Measurements from ENCODE around the gene PRRT4.

Gene PRRT4

DNA sequence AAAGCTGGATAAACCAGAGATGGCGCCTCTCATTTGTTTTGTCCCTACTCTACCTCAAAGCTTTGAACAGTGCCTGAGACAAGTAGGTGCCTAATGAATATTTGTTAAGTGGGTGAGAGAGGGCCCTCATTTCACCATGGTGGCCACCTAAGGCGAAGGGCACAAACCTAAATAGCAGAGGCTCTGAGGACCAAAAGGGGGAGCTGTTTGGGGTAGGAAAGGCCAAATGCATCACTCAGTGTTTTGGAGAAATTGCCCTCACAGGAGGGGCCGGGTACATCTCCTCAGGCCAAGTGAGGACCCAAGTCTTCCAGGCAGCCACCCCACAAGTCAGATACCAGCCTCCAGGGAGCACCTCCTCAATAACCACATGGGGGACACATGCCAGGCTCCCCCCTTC is 34.3 kb upstream of the PRRT4 start:
- DNase-seq (ENCODE audit: low spot score): no peak

DNA sequence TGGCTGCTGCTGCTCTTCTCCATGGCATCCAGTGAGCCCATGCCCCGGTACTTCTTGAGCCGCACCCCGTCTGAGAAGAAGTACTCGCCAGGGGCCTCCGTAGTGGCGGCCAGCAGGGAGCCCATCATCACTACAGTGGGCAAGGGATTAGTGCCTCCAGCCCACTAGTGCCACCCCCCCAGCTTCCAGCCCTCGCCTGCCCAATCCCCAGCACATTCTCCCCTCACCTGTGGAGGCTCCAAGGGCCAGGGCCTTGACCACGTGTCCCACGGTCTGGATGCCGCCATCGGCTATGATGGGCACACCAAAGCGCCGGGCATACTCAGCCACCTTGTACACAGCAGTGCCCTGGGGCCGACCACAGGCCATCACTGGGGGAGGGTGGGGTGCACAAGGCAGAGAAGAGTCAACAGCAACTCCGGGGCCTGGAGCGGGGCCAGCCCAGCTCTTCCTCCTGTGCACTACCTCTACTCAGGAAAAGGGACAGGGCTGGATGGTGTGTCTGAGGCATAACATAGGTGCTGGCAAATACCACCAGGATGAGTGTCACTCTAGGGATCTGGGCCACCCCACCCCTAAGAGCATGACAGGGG is 33.5 kb upstream of the PRRT4 start:
- DNase-seq (ENCODE audit: low spot score): no peak

DNA sequence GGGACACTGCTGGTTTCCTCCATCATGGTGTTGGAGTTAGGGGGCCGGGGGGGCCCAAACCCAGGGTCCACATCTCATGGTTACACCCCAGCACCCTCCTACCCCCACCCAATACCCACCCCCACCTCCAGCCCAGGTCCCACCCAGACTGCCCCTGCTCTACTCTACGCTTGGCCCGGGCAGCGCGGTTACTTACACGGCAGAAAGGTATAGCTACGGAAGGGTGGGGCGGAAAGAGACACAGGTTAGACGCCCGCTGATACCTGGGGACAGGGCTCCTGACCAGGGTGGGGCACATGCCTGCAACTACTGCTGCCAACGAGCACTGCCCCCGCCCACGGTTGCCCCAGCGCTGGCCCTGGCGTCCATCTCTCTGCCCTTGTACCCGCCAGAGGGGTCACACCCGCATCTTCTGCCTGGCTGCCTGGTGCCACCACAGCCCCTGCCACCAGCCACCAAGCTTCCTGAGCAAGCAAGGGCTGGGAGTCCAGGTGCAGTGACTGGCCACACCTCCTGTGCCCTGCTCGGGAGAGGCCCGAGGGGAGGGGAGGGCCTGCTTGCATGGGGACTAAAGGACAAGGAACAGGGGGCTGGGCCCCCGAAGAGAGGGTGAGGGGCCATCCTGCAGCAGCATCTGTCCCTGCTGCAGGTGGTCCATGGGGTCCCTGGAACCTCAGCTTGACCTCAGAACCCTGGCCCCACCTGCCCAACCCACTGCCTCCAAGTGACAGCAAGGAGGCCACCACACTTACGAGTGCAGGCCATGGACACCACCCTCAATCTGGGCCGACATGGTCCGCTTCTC is 32.2 kb upstream of the PRRT4 start:
- no peak for DNase-seq (ENCODE audit: low spot score)

GRCh38 chr7:128392446-128393327 is 31.2 kb upstream of the PRRT4 start:
- DNase-seq (ENCODE audit: low spot score): no peak

DNA sequence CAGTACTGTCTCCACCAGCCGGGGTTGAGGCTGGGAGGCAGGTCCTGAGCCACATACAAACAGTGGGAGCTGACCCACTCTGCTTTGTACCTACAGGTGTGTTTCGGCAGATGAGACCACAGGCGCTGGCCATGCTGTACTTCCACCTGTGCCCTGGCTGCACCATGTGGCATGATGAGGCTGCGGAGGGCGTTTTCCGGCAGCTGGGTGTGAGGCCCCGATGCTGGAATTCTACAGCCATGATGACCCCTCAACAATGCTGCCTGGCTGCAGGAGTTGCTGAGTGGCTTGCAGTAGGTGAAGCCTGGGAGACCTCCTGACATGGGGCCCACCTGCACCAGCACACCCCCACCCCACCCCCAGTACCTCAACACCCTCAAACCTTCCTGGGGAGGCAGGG is 30.3 kb upstream of the PRRT4 start:
- no peak for DNase-seq (ENCODE audit: low spot score)

- DNase-seq (ENCODE audit: low spot score): no peak
Observed at GRCh38 chr7:128390871-128391565, 29.5 kb upstream of the PRRT4 start.

DNA sequence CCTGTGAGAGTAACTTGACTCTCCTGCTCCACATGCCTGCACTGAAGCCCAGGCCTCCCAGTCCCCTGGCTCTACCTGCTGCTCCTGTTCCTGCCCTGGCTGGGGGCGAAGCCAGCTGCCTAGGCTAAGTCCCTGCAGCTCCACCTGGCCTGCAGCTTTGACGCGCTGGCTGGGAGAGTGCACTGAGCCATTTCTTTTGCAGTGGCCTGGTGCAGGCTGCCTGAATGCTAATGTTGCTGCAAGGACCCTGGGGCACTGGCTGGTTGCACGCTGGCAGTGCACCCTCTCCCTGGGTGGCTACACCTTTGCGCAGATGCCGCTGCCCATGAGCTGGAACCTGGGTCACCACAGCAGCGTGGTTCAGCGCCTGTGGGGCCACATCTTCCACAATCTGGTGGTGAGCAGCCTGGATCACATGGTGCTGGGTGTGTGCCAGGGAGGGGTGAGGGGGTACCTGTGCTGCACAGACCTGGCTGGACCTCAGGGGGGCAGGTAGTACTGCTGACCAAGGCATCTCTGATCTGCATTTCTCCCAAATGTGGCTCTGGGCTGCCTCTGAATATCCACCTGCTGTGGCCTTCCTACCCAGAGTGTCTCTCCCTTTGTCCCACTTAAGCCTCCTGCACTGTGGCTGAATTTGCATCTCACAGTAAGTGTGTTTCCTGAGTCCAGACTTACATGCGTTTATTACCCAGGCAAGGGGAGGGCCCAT is 28.3 kb upstream of the PRRT4 start:
- DNase-seq (ENCODE audit: low spot score): peak; percentile 60

DNA sequence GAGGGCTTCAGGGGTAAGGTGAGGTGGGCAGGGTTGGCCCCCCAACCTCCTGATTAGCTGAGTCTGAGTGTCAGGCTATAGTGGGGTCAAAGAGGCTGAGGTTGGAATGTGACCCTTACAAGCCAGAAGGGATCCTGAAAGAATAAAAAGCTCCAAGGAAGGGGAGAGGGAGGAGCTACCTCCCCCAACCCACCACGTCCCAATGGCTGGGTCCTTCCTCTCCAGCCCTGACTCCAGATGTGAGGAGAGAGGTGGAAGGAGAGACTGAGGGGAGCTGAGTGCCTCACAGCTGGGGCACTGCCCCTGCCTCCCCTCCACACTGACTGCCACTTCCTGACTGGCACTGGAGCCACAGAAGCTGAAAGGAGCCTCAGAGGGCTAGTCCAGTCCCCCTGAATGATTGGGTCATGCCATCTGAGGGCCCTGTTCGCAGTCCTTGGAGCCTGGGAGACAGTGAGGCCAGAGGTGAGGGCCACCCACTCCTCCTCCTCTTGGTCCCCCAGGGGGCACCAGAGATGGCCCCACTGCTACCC is 27.7 kb upstream of the PRRT4 start:
- DNase-seq (ENCODE audit: low spot score): no peak

- DNase-seq (ENCODE audit: low spot score): no peak
Observed at GRCh38 chr7:128388145-128388485, 26.6 kb upstream of the PRRT4 start.

DNA sequence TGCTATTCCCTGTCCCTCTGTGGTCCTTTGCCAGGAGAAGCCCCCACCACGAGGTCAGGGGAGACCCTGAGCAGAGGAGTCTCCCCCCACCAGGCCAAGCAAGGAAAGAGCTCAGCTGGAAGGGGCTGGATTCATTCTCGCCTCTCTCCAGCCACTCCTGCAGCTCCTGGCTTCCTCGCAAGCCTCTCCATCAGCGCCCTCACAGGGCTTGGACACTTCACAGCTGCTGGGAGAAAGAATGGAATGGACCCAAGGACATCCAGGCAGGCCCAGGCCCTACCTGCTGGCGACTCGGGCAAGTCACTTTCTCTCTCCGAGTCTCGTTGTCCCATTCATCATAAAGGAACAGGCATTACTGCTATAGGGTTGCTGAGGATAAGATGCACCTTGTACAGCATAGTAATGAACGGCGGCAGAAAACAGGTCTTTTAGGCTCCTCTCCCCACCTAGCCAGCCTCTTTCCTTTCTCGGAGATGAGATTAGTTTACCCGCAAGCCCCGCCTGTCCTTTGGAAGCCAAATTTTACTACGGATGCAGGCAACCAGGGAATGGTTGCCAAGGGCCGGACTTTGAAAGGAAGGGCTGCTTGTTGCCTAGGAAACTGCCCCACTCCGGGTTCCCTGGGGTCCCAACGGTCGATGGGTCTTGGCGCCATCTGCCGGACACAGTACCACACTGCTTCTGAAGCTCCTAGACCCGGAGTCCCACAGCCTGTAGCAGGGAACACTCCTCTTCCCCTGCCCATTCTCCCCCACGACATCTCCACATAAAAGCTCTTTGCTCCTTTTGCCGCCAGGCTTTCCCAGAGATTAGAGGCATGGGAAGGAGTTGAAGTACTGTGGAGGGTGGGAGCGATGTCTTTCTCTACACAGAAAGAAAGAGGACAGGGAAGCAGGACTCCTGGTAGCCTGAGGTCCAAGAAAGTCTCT is 26.0 kb upstream of the PRRT4 start:
- DNase-seq (ENCODE audit: low spot score): peak; percentile 97

- DNase-seq (ENCODE audit: low spot score): no peak
Observed at GRCh38 chr7:128385988-128386925, 24.8 kb upstream of the PRRT4 start.

- no peak for DNase-seq (ENCODE audit: low spot score)
Observed at GRCh38 chr7:128384726-128385125, 23.2 kb upstream of the PRRT4 start.

GRCh38 chr7:128383776-128384175 is 22.3 kb upstream of the PRRT4 start:
- DNase-seq (ENCODE audit: low spot score): no peak

DNA sequence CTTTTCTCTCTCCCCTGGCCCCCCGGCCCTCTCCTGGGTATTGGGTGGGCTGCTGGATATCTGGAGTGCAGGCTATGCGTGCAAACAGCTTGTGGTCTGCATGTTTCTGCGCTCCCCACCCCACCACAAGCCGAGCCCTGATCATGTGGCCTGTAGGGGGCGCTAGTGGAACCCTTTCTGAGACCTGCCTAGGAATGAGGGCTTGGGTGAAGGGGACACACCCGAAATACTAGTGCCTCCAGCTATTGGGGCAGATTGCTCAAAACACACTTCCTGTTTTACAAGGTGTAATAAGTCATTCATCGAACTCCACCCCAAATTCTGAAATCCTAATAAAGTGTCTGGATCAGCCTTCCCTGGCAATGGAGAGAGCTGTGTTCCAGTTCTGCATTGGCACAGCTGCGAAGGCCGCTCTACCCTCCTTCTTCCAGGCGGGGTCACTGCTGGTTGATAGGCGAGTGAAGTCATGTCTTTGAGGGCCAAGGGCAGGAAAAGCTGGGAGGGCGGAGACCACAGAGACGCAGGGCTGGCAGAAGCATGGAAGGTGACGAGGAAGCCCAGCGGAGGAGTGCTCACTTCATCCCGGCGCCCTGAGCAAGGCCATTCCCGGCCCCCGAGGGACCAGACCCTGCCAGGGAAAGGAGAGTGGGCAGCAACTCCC is 19.8 kb upstream of the PRRT4 start:
- DNase-seq (ENCODE audit: low spot score): peak; percentile 80

DNA sequence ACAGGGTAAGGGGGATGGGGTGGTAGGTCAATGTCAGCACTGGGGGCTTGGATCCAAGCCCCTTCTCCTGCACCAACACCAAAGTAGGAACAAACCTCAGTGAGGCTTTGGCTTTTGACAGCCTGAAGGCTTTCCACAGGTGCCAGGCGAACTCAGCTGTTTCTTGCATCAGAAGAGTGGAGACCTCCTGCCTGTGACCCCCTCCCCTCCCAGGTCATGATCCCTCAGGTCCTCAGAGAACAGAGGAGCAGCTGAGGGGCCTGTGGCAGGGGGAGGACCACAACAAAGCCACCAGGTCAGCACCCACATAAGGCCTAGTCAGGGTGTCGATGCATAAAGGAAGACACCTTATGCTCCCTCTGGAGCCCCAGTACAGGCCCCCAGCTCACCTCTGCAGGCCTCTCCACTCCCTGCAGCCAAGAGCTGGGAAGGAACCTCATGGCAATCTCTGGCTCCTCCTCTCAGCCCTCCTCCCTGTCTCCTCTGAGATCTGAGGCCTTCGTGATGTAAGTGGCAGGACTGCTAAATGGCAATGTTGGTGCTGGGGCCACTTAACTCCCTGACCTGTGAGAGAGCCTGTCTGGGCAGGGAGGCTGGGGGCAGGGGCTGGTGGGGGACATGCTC is 19.1 kb upstream of the PRRT4 start:
- DNase-seq (ENCODE audit: low spot score): no peak

- no peak for DNase-seq (ENCODE audit: low spot score)
Observed at GRCh38 chr7:128379900-128380479, 18.5 kb upstream of the PRRT4 start.

DNA sequence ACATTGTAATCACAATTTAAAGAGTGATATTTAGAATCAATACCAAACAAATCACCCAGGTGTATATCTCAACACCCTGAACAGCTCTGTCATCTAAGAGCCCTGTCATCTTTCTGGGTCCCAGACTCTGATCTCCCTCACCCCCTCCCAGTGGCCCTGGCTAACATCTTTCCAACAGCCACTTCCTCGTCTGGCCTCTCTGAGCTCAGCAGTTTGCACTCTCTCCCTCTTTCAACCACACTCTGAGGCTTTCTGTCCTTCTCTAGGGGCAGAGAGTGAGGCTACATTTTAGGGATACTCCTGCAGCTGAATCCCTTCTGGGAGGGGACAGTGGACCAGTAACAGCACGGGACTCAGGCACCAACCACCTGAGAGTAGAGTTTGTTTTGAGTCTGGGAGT is 17.1 kb upstream of the PRRT4 start:
- no peak for DNase-seq (ENCODE audit: low spot score)

- no peak for DNase-seq (ENCODE audit: low spot score)
Observed at GRCh38 chr7:128376077-128376476, 14.6 kb upstream of the PRRT4 start.
